CD4-positive, alpha-beta memory T cell (primary cell): ENCODE results near the gene RHBDL1. TPM values are rescaled to one million over a fixed set of nuclear protein-coding genes. Genes with fewer than 3 reads are reported as not detected.

Experiments
- CTCF ChIA-PET: fragments of 350-600 bp; sonication (Branson Sonifier 250); formaldehyde crosslinking; loops from one replicate; lab custom pipeline; 2021; ENCODE audit warnings: inconsistent platforms; ENCODE audit not compliant: partially characterized antibody; lab: Charles Lee
- POLR2A ChIA-PET: fragments of 350-600 bp; sonication (Branson Sonifier 250); formaldehyde crosslinking; loops from one replicate; lab custom pipeline; 2021; ENCODE audit not compliant: partially characterized antibody; lab: Charles Lee
- DNase-seq, 5 donors: peaks; one replicate each; pipeline versions ENCODE4 v3.0.0 to v3.0.0-alpha.2; 2020 to 2022; ENCODE audit warnings: mixed read lengths in 1 of 5
- H3K27ac ChIP-seq: one replicate; pipeline ENCODE4 v1.7.0; 2013; ENCODE audit warnings: low read depth, low read length
- H3K27me3 ChIP-seq: 2 replicates; pipeline ENCODE4 v1.7.0; 2013; ENCODE audit warnings: mild to moderate bottlenecking, low read length, moderate library complexity; ENCODE audit not compliant: insufficient read depth
- H3K36me3 ChIP-seq: 2 replicates; pipeline ENCODE4 v1.7.0; 2013; ENCODE audit warnings: mild to moderate bottlenecking, low read length, moderate library complexity; ENCODE audit not compliant: insufficient read depth
- H3K4me1 ChIP-seq: 2 replicates; pipeline ENCODE4 v1.7.0; 2013; ENCODE audit warnings: mild to moderate bottlenecking, low read length, moderate library complexity; ENCODE audit not compliant: insufficient read depth
- H3K4me3 ChIP-seq, 2 donors: one replicate each; pipeline ENCODE4 v1.7.0; 2013; ENCODE audit warnings: low read length in 2 of 2, mild to moderate bottlenecking in 1 of 2
- H3K9me3 ChIP-seq, 2 donors: one replicate each; pipeline ENCODE4 v1.7.0; 2013; ENCODE audit warnings: low read length in 2 of 2, control low read depth in 1 of 2; ENCODE audit not compliant: control insufficient read depth in 1 of 2
- H3K27ac Mint-ChIP-seq, 7 donors: one replicate each; pipeline ENCODE4 v1.8.0; 2020 to 2021; ENCODE audit warnings: mixed read lengths in 7 of 7, mild to moderate bottlenecking in 6 of 7, inconsistent platforms in 3 of 7, moderate library complexity in 3 of 7
- H3K27me3 Mint-ChIP-seq, 2 donors: one replicate each; pipeline ENCODE4 v1.8.0; 2020 to 2021; ENCODE audit warnings: mixed read lengths in 2 of 2
- H3K36me3 Mint-ChIP-seq, 2 donors: one replicate each; pipeline ENCODE4 v1.8.0; 2020 to 2021; ENCODE audit warnings: mixed read lengths in 2 of 2, inconsistent platforms in 1 of 2, mild to moderate bottlenecking in 1 of 2
- H3K4me1 Mint-ChIP-seq, 4 donors: one replicate each; pipeline ENCODE4 v1.8.0; 2020 to 2021; ENCODE audit warnings: mixed read lengths in 4 of 4, mild to moderate bottlenecking in 1 of 4
- H3K4me3 Mint-ChIP-seq, 8 donors: one replicate each; pipeline ENCODE4 v1.8.0; 2020 to 2021; ENCODE audit warnings: mixed read lengths in 8 of 8, mild to moderate bottlenecking in 7 of 8, moderate library complexity in 6 of 8, inconsistent platforms in 3 of 8
- H3K9me3 Mint-ChIP-seq, 8 donors: one replicate each; pipeline ENCODE4 v1.8.0; 2020 to 2021; ENCODE audit warnings: mixed read lengths in 8 of 8, mild to moderate bottlenecking in 5 of 8, inconsistent platforms in 3 of 8, moderate library complexity in 1 of 8
- intact Hi-C: fragments of 100-400 bp; cut with micrococcal nuclease; formaldehyde crosslinking; loops from one replicate; pipeline ENCODE4 v1.15.1; 2023
- polyA plus RNA-seq, 2 donors: library from polyadenylated mRNA; unstranded; fragments of 300-500 nt; fragmentation: Illumina TruSeq; gene quantifications; one replicate each; pipeline ENCODE4 v1.2.3, GENCODE V29; 2021
- total RNA-seq, 2 experiments: library from RNA; stranded (reverse); gene quantifications; one replicate each; pipeline ENCODE4 v1.2.3, GENCODE V29; 2021

RHBDL1 gene
- total and polyA plus RNA-seq, 4 experiments from 2014 or later: 2.1 to 2.8 (median 2.3) TPM

DNA sequence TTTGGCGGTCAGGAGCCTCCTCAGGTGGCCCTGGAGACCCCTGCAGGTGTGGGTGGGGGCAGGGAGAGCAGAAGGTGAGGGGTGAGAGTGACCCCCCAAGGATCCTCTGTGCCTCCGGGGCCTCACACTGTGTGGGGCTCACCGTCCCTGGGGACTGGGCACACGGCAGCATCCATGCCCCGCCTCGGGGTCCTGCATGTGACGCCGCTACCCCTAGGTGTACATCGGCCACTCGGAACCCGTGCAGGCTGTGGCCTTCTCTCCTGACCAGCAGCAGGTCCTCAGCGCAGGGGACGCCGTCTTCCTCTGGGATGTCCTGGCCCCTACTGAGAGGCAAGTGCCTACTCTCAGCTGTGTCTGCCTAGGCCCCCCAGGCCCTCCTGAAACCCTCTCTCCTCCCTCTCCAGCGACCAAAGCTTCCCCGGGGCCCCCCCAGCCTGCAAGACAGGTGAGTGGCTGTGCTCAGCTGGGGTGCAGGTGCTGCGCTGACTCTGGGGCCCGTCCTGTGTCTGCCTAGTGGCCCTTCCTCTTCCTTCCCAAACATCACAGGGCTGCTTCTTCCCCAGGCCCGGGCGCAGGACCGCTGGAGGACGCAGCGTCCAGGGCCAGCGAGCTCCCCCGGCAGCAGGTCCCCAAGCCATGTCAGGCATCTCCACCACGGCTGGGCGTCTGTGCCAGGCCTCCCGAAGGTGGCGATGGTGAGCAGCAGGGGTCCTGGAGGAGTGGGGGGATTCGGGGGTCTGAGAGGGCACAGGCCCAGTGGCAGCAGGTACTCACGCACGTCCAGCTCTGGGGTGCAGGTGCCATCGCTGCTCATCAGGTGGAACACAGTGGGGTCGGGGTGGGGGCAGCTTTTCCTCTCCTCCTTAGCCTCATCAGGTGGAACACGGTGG, 16.5 kb upstream of the RHBDL1 start:
- H3K36me3 ChIP-seq: no peaks in the 10 kb centered on the region
- H3K27me3 ChIP-seq: no peaks in the 10 kb centered on the region
- DNase-seq: peak in 1 of 5 donors; percentile 34
- no peak overlapping the region for H3K27ac ChIP-seq
- no peak overlapping the region for H3K4me3 ChIP-seq
- Mint-ChIP-seq H3K9me3 (no peaks in the 10 kb centered on the region), H3K36me3 (no peaks in the 10 kb centered on the region), H3K4me1 (peaks cover 0 to 9% (median under 1%) of the 10 kb centered on the region in 4 donors), H3K27ac (peak overlapping the region in 1 of 7 donors; percentile 23), H3K27me3 (no peaks in the 10 kb centered on the region), H3K4me3 (no peak overlapping the region)
- CTCF ChIA-PET: no interaction called here
- H3K9me3 ChIP-seq: no peaks in the 10 kb centered on the region
- intact Hi-C loops: no loop called here
- POLR2A ChIA-PET: interaction anchor here (1.1 to 3.2 kb wide), 3 partner anchors 9 to 21 kb away, joined by 3 to 12 read pairs (median 4); partner anchors contain the start of genes STUB1 and WDR90
- no peaks in the 10 kb centered on the region for H3K4me1 ChIP-seq

DNA sequence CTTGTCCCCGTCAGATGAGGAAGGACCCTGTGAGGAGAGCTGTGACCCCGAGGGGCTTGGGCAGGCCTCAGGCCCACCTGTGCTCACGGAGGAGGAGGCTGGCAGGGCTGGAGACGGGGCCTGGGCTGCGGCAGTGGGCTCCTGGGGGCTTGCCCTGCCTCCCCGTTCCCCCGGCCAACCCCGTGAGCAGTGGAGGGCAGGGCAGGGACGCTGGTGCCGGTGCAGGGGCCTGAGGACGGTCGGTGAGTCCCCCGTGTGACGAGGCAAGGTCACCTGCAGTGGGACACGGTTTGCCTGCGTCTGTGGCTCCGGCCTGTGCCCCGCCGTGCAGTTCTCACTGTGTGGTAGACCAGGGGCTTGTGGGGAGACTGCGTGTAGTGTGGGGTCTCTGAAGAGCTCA, 15.9 kb upstream of the RHBDL1 start:
- H3K4me1 Mint-ChIP-seq: peaks cover 0 to 9% (median under 1%) of the 10 kb centered on the region in 4 donors
- no peaks in the 10 kb centered on the region for H3K9me3 Mint-ChIP-seq
- Histone ChIP-seq H3K9me3 (no peaks in the 10 kb centered on the region), H3K27ac (no peak overlapping the region), H3K4me3 (no peak overlapping the region), H3K27me3 (no peaks in the 10 kb centered on the region), H3K36me3 (no peaks in the 10 kb centered on the region), H3K4me1 (no peaks in the 10 kb centered on the region)
- DNase-seq: no peak
- no peak overlapping the region for H3K4me3 Mint-ChIP-seq
- H3K36me3 Mint-ChIP-seq: no peaks in the 10 kb centered on the region
- ChIA-PET POLR2A (interaction anchor here (1.1 to 3.2 kb wide), 3 partner anchors 10 to 21 kb away, joined by 3 to 12 read pairs (median 4); partner anchors contain the start of genes STUB1 and WDR90), CTCF (no interaction called here)
- no peaks in the 10 kb centered on the region for H3K27me3 Mint-ChIP-seq
- intact Hi-C loops: no loop called here
- no peak overlapping the region for H3K27ac Mint-ChIP-seq

DNA sequence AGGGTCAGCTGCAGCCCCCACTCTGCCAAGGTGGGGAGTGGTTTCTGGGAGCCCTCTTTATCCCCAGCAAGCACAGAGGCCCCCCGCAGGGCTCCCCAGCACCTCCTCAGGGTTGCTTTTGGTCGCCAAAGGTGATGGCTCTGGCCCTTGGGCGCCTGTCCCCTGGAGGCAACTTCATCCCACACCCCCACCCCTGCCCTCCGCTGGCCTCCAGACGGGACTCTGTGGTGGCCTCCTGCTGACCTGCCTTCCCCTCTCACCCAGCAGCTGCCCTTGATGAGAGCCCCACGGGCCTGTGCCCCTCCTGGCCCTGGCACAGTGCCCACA, 15.4 kb upstream of the RHBDL1 start:
- no peak for DNase-seq
- H3K27me3 ChIP-seq: no peaks in the 10 kb centered on the region
- H3K9me3 ChIP-seq: no peaks in the 10 kb centered on the region
- ChIA-PET POLR2A (interaction anchor here (1.1 to 3.2 kb wide), 3 partner anchors 11 to 20 kb away, joined by 3 to 12 read pairs (median 4); partner anchors contain the start of genes STUB1 and WDR90), CTCF (no interaction called here)
- no peak overlapping the region for H3K27ac ChIP-seq
- H3K4me3 ChIP-seq: no peak overlapping the region
- H3K36me3 Mint-ChIP-seq: no peaks in the 10 kb centered on the region
- no peaks in the 10 kb centered on the region for H3K4me1 ChIP-seq
- no peak overlapping the region for H3K27ac Mint-ChIP-seq
- H3K4me1 Mint-ChIP-seq: peaks cover 0 to 9% (median under 1%) of the 10 kb centered on the region in 4 donors
- no peaks in the 10 kb centered on the region for H3K36me3 ChIP-seq
- no peak overlapping the region for H3K4me3 Mint-ChIP-seq
- H3K9me3 Mint-ChIP-seq: no peaks in the 10 kb centered on the region
- H3K27me3 Mint-ChIP-seq: no peaks in the 10 kb centered on the region
- intact Hi-C loops: no loop called here

DNA sequence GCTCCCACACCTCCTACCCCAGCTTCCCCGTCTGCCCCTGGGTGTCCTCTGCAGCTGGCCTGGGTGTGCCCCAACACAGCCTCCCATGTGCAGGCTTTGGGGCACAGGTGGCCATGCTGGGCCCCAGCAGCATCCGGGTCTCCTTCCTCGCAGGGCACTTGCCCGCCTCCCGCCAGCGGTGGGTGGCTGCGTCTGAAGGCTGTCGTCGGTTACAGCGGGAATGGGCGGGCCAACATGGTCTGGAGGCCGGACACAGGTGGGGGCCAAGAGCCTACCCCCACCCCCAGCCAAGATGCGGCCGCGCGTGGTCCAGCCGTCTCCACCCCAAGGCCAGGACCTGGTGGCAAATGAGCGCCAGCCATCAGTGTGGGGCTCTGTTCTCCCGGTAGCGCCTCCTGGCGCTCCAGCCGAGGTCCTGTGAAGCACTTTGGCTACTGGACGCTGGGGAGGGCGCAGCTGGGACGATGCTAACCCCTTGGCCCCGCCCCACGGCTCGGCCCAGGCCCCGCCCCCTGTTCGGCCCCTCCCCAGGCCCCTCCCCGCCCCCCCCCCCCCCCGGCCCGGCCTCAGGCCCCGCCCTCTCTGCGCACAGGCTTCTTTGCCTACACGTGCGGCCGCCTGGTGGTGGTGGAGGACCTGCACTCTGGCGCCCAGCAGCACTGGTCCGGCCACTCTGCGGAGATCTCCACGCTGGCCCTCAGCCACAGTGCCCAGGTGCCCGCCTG, 14.8 kb upstream of the RHBDL1 start:
- Histone ChIP-seq H3K27me3 (no peaks in the 10 kb centered on the region), H3K4me3 (no peak overlapping the region), H3K27ac (no peak overlapping the region), H3K4me1 (no peaks in the 10 kb centered on the region), H3K9me3 (no peaks in the 10 kb centered on the region), H3K36me3 (no peaks in the 10 kb centered on the region)
- intact Hi-C loops: no loop called here
- peak; percentile 41 to 62 (median 59) for DNase-seq
- Mint-ChIP-seq H3K4me3 (no peak overlapping the region), H3K36me3 (no peaks in the 10 kb centered on the region), H3K9me3 (no peaks in the 10 kb centered on the region), H3K27ac (peak overlapping the region in 1 of 7 donors; percentile 51), H3K4me1 (peaks cover 0 to 9% (median under 1%) of the 10 kb centered on the region in 4 donors), H3K27me3 (no peaks in the 10 kb centered on the region)
- ChIA-PET POLR2A (interaction anchor here (1.1 to 3.2 kb wide), 3 partner anchors 11 to 20 kb away, joined by 3 to 12 read pairs (median 4); partner anchors contain the start of genes STUB1 and WDR90), CTCF (no interaction called here)

DNA sequence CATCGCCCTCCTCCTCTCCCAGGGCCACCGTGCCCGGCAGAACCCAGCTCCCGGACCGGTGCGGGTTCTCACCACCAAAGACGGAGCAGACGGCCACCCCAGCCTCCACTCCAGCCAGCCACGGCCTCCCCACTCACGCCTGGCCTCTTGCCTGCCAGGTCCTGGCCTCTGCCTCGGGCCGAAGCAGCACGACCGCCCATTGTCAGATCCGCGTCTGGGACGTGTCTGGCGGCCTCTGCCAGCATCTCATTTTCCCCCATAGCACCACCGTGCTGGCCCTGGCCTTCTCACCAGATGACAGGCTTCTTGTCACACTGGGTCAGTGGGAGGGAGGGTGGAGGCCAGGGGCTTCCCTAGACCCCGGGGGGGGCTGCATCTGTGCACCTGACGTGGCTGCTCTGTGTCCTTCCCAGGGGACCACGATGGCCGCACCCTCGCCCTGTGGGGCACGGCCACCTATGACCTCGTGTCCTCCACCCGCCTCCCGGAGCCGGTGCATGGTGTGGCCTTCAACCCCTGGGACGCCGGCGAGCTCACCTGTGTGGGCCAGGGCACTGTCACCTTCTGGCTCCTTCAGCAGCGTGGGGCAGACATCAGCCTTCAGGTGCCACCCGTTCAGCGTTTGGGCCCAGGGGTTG, 14.2 kb upstream of the RHBDL1 start:
- POLR2A ChIA-PET: interaction anchor here (3.2 kb wide), 1 partner anchor 12 kb away, joined by 12 read pairs; the partner anchor contains the start of gene WDR90
- no peaks in the 10 kb centered on the region for H3K4me1 ChIP-seq
- H3K36me3 ChIP-seq: no peaks in the 10 kb centered on the region
- Mint-ChIP-seq H3K9me3 (no peaks in the 10 kb centered on the region), H3K27me3 (no peaks in the 10 kb centered on the region), H3K4me1 (peaks cover 0 to 9% (median under 1%) of the 10 kb centered on the region in 4 donors), H3K4me3 (peak overlapping the region in 1 of 8 donors; percentile 23), H3K27ac (peak overlapping the region in 1 of 7 donors; percentile 51), H3K36me3 (no peaks in the 10 kb centered on the region)
- H3K4me3 ChIP-seq: no peak overlapping the region
- H3K9me3 ChIP-seq: no peaks in the 10 kb centered on the region
- no peak overlapping the region for H3K27ac ChIP-seq
- DNase-seq: no peak
- no peaks in the 10 kb centered on the region for H3K27me3 ChIP-seq
- intact Hi-C loops: no loop called here
- CTCF ChIA-PET: no interaction called here

DNA sequence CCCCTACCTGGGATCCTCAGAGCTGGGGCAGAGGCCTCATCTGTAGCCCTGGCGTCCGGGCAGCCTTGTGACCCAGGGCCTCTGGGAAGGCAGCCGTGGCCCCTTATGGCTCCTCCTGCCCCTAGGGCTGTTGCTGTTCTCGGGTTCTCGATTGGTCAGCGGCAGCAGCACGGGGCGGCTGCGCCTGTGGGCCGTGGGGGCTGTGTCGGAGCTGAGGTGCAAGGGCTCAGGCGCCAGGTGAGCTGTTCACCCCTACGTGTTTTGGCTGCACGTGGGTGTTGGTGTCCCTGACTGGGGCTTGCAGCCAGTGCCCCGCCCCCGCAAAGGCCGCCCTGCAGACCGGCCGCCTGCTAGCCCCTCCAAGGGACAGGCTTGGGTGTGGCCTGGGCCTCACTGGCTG, 13.4 kb upstream of the RHBDL1 start:
- intact Hi-C loops: no loop called here
- CTCF ChIA-PET: no interaction called here
- H3K27ac Mint-ChIP-seq: no peak overlapping the region

More for the DNA sequence above, 13.4 kb upstream of the RHBDL1 start:
- H3K36me3 ChIP-seq: no peaks in the 10 kb centered on the region
- H3K27ac ChIP-seq: no peak overlapping the region
- H3K4me1 Mint-ChIP-seq: peaks cover 0 to 12% (median under 1%) of the 10 kb centered on the region in 4 donors
- H3K27me3 Mint-ChIP-seq: no peaks in the 10 kb centered on the region
- POLR2A ChIA-PET: interaction anchor here (0.6 kb wide), 1 partner anchor 15 kb away, joined by 3 read pairs; no protein-coding TSS in a partner anchor
- no peaks in the 10 kb centered on the region for H3K9me3 Mint-ChIP-seq
- no peak for DNase-seq
- no peak overlapping the region for H3K4me3 Mint-ChIP-seq
- no peak overlapping the region for H3K4me3 ChIP-seq
- H3K4me1 ChIP-seq: peaks cover 6% of the 10 kb centered on the region
- no peaks in the 10 kb centered on the region for H3K9me3 ChIP-seq
- no peaks in the 10 kb centered on the region for H3K36me3 Mint-ChIP-seq
- H3K27me3 ChIP-seq: no peaks in the 10 kb centered on the region
